Endothelial cell (in vitro differentiated cells): ENCODE results near the gene ITGB5. TPM values are rescaled to one million over a fixed set of nuclear protein-coding genes. Genes with fewer than 3 reads are reported as not detected.

Experiments used
- DNase-seq: peaks from one replicate; pipeline ENCODE4 v3.0.0; 2021; ENCODE audit warnings: low spot score
- H3K27ac Mint-ChIP-seq: one replicate; pipeline ENCODE4 v1.8.0; 2021; ENCODE audit warnings: mixed read lengths, inconsistent platforms; ENCODE audit not compliant: unreplicated experiment
- H3K27me3 Mint-ChIP-seq: one replicate; pipeline ENCODE4 v1.8.0; 2021; ENCODE audit warnings: mild to moderate bottlenecking, moderate library complexity, mixed read lengths, inconsistent platforms; ENCODE audit not compliant: unreplicated experiment
- H3K36me3 Mint-ChIP-seq: one replicate; pipeline ENCODE4 v1.8.0; 2021; ENCODE audit warnings: mild to moderate bottlenecking, low read depth, mixed read lengths, inconsistent platforms; ENCODE audit not compliant: unreplicated experiment
- H3K4me1 Mint-ChIP-seq: one replicate; pipeline ENCODE4 v1.8.0; 2021; ENCODE audit warnings: mild to moderate bottlenecking, mixed read lengths, inconsistent platforms; ENCODE audit not compliant: unreplicated experiment
- H3K4me3 Mint-ChIP-seq: one replicate; pipeline ENCODE4 v1.8.0; 2021; ENCODE audit warnings: mild to moderate bottlenecking, mixed read lengths, inconsistent platforms; ENCODE audit not compliant: unreplicated experiment
- H3K9me3 Mint-ChIP-seq: one replicate; pipeline ENCODE4 v1.8.0; 2021; ENCODE audit warnings: mixed read lengths, inconsistent platforms; ENCODE audit not compliant: unreplicated experiment
- CTCF ChIP-seq: fragments of 200-600 bp; sonication (generic); IDR thresholded peaks from one replicate; pipeline ENCODE4 v1.5.0; 2021; ENCODE audit warnings: antibody characterized with exemption; ENCODE audit not compliant: unreplicated experiment
- total RNA-seq: library from RNA; stranded (reverse); fragmentation: NEBNext Ultra II Directional; extraction: Animal tissue kit (Norgen Biotek cat#: 25700); gene quantifications from one replicate; pipeline ENCODE4 v1.2.1, GENCODE V29; 2021; ENCODE audit not compliant: unreplicated experiment

ITGB5 gene
- total RNA-seq, 1 donor from 2014 or later = 55.2 TPM

- H3K9me3 Mint-ChIP-seq = no peaks in the 10 kb centered on the region
- H3K4me1 Mint-ChIP-seq = peaks cover 5% of the 10 kb centered on the region
- no peak for DNase-seq
- H3K27ac Mint-ChIP-seq = no peak overlapping the region
- H3K36me3 Mint-ChIP-seq = peaks cover 18% of the 10 kb centered on the region
- no peak for TF ChIP-seq CTCF
- no peak overlapping the region for H3K4me3 Mint-ChIP-seq
- H3K27me3 Mint-ChIP-seq = no peaks in the 10 kb centered on the region
Measured at GRCh38 chr3:124767691-124768090, 119.5 kb downstream of the ITGB5 start.

GRCh38 chr3:124767264-124767663 lies 119.9 kb downstream of the ITGB5 start:
- TF ChIP-seq CTCF = no peak
- Mint-ChIP-seq H3K4me3 (no peak overlapping the region), H3K9me3 (no peaks in the 10 kb centered on the region), H3K27ac (peak overlapping the region; percentile 58), H3K4me1 (peaks cover 2% of the 10 kb centered on the region), H3K27me3 (no peaks in the 10 kb centered on the region), H3K36me3 (peaks cover 18% of the 10 kb centered on the region)
- DNase-seq = no peak

- peaks cover 7% of the 10 kb centered on the region for H3K4me1 Mint-ChIP-seq
- H3K27ac Mint-ChIP-seq = peak overlapping the region; percentile 76
- peaks cover 18% of the 10 kb centered on the region for H3K36me3 Mint-ChIP-seq
- H3K4me3 Mint-ChIP-seq = peak overlapping the region; percentile 28
- no peak for DNase-seq
- H3K9me3 Mint-ChIP-seq = no peaks in the 10 kb centered on the region
- no peaks in the 10 kb centered on the region for H3K27me3 Mint-ChIP-seq
- TF ChIP-seq CTCF = no peak
Measured at GRCh38 chr3:124766113-124767095, 120.8 kb downstream of the ITGB5 start.

- Mint-ChIP-seq H3K27me3 (no peaks in the 10 kb centered on the region), H3K9me3 (no peaks in the 10 kb centered on the region)
Measured at GRCh38 chr3:124765197-124765840, 121.8 kb downstream of the ITGB5 start.

More at GRCh38 chr3:124765197-124765840, 121.8 kb downstream of the ITGB5 start:
- Mint-ChIP-seq H3K36me3 (peaks cover 18% of the 10 kb centered on the region), H3K27ac (no peak overlapping the region), H3K4me1 (peaks cover 8% of the 10 kb centered on the region), H3K4me3 (no peak overlapping the region)
- no peak for DNase-seq
- no peak for TF ChIP-seq CTCF
